Uterus (tissue), 4 donors: ENCODE results near the gene CABS1. TPM values are rescaled to one million over a fixed set of nuclear protein-coding genes. Genes with fewer than 3 reads are reported as not detected.

Experiments
- DNase-seq, 2 donors: peaks; one replicate each; pipeline ENCODE4 v3.0.0-alpha.2; 2019 to 2020
- H3K27ac ChIP-seq, 2 donors: fragments of 200-600 bp; sonication (generic); 1 replicate in 1 of 2; 2 replicates in 1 of 2; pipeline ENCODE4 v1.5.1; 2016 to 2018
- H3K27me3 ChIP-seq, 2 donors: fragments of 200-600 bp; sonication (generic); one replicate each; pipeline ENCODE4 v1.5.1; 2018 to 2019; ENCODE audit warnings: control low read depth in 1 of 2
- H3K36me3 ChIP-seq, 2 donors: fragments of 200-600 bp; sonication (generic); one replicate each; pipeline ENCODE4 v1.5.1; 2019; ENCODE audit warnings: control low read depth in 1 of 2
- H3K4me1 ChIP-seq, 2 donors: fragments of 200-600 bp; sonication (generic); one replicate each; pipeline ENCODE4 v1.5.1; 2018 to 2019; ENCODE audit warnings: control low read depth in 1 of 2
- H3K4me3 ChIP-seq, 2 donors: fragments of 200-600 bp; sonication (generic); 1 replicate in 1 of 2; 2 replicates in 1 of 2; pipeline ENCODE4 v1.5.1; 2018 to 2019; ENCODE audit warnings: mild to moderate bottlenecking in 1 of 2
- H3K9me3 ChIP-seq, 2 donors: fragments of 200-600 bp; sonication (generic); one replicate each; pipeline ENCODE4 v1.5.1; 2019; ENCODE audit warnings: control low read depth in 1 of 2
- POLR2A ChIP-seq, 2 donors: fragments of 450-650 bp; IDR thresholded peaks; one replicate each; pipeline ENCODE4 v1.6.1; 2016; ENCODE audit warnings: antibody characterized with exemption in 2 of 2, mild to moderate bottlenecking in 1 of 2, moderate library complexity in 1 of 2
- intact Hi-C: fragments of 100-400 bp; cut with DNase I; formaldehyde crosslinking; loops from one replicate; pipeline ENCODE4 v1.15.1; 2023; ENCODE audit warnings: low total_unique reads
- total RNA-seq, 4 donors: library from RNA; depleted of rRNA in 3 of 4; stranded (reverse); fragments of >200 nt in 3 of 4; gene quantifications; one replicate each; pipeline versions ENCODE4 v1.1.0 to v1.2.4, GENCODE V29; 2014 to 2023
- TF ChIP-seq, protein P1 (sequence below), 4 experiments: fragments of 200-600 bp in 2 of 4; fragments of 450-650 bp in 2 of 4; sonication (generic) in 2 of 4; IDR thresholded peaks; one replicate each; pipeline ENCODE4 v1.5.1; 2016 to 2019; ENCODE audit warnings: antibody characterized with exemption in 4 of 4, mild to moderate bottlenecking in 2 of 4, moderate library complexity in 1 of 4
- donor health status: DM: yes; HTN: yes; CAD: no.

The CABS1 gene
- under 1 TPM in 1 of 4 donors, not detected in 3; 0.28 TPM for total RNA-seq

GRCh38 chr4:70334681-70335080 is at the start of gene CABS1:
Gene CABS1, plus strand, starts transcription at chr4:70334981. Its CDS starts 59 bp downstream, at chr4:70335040.
- intact Hi-C loops, result no loop called here
- Histone ChIP-seq H3K27me3 (no peaks in the 10 kb centered on the region), H3K9me3 (no peaks in the 10 kb centered on the region), H3K4me1 (no peaks in the 10 kb centered on the region), H3K4me3 (no peak within 1 kb of the TSS), H3K36me3 (no peaks in the 10 kb centered on the region), H3K27ac (no peak within 1 kb of the TSS)
- no peak for DNase-seq
- TF ChIP-seq, protein P1, sequence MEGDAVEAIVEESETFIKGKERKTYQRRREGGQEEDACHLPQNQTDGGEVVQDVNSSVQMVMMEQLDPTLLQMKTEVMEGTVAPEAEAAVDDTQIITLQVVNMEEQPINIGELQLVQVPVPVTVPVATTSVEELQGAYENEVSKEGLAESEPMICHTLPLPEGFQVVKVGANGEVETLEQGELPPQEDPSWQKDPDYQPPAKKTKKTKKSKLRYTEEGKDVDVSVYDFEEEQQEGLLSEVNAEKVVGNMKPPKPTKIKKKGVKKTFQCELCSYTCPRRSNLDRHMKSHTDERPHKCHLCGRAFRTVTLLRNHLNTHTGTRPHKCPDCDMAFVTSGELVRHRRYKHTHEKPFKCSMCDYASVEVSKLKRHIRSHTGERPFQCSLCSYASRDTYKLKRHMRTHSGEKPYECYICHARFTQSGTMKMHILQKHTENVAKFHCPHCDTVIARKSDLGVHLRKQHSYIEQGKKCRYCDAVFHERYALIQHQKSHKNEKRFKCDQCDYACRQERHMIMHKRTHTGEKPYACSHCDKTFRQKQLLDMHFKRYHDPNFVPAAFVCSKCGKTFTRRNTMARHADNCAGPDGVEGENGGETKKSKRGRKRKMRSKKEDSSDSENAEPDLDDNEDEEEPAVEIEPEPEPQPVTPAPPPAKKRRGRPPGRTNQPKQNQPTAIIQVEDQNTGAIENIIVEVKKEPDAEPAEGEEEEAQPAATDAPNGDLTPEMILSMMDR (IDR thresholded peaks at IDR 0.05), result no peak
- no peak for TF ChIP-seq POLR2A (IDR thresholded peaks at IDR 0.05)

DNA sequence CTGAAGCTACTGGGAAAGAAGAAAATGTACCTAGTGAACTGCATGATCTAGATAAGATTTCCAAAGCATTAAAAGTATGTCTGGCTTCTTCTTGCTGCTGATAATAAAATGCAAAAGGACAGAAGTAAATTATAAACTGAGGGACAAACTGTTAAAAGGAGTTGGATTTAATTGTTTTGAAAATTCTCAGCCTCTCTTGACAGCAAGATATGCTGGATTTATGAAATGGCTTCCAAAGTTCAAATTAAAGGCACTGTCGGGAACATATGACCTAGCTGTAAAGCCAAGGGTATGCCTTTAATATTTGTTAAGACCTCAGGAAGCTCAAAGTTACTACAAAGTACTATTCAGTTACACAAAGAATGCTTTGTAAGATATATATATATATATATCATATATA is 46.1 kb upstream of the CABS1 start:
- intact Hi-C loops, result no loop called here
- H3K36me3 ChIP-seq, result no peaks in the 10 kb centered on the region
- TF ChIP-seq POLR2A (IDR thresholded peaks at IDR 0.05), result no peak
- TF ChIP-seq, protein P1 (IDR thresholded peaks at IDR 0.05), result no peak
- no peak overlapping the region for H3K27ac ChIP-seq
- H3K9me3 ChIP-seq, result no peaks in the 10 kb centered on the region
- no peak overlapping the region for H3K4me3 ChIP-seq
- no peaks in the 10 kb centered on the region for H3K27me3 ChIP-seq
- DNase-seq, result no peak
- no peaks in the 10 kb centered on the region for H3K4me1 ChIP-seq

DNA sequence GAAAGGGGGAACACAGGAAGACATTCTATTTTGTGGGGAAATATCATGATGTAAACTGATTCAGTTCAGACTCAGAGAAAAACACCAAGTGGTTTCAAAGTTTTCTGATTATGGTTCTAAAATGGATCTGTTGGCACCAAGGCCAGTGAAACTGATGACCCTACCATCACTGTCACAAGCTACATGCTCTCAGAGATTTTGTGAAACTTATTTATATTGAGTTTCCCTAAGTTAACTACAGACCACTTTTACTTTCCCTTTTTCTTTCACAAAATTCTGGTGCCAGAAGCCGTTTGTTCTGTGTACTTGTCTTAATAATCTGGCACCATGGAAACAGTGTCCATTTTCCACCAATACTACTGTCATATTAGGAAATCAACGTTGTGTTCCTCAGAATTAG is 43.4 kb upstream of the CABS1 start:
- Histone ChIP-seq H3K9me3 (no peaks in the 10 kb centered on the region), H3K36me3 (no peaks in the 10 kb centered on the region), H3K27me3 (no peaks in the 10 kb centered on the region), H3K4me1 (no peaks in the 10 kb centered on the region), H3K4me3 (no peak overlapping the region), H3K27ac (no peak overlapping the region)
- no peak for DNase-seq
- intact Hi-C loops, result no loop called here
- TF ChIP-seq, protein P1 (IDR thresholded peaks at IDR 0.05), result no peak
- no peak for TF ChIP-seq POLR2A (IDR thresholded peaks at IDR 0.05)

DNA sequence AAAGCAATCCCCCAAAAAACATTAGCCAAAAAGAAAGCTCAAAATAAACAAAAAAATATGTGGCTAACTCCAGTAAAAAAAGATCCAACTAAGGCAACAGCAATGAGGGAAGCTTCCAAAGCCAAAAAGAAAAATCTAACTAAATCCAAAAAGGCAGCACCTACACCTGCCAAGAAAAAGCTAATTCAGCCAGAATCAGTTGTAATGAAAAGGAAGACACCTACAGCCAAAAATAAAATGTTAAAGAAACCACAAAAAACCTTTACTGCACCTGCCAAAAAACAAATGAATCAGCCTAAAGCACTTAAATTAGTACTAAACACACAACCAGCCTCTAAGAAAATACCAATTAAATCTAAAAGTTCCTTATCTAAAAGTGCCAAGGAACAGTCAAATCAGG is 37.2 kb upstream of the CABS1 start:
- no peaks in the 10 kb centered on the region for H3K27me3 ChIP-seq
- no peak overlapping the region for H3K4me3 ChIP-seq
- no peaks in the 10 kb centered on the region for H3K9me3 ChIP-seq
- no peak for TF ChIP-seq POLR2A (IDR thresholded peaks at IDR 0.05)
- TF ChIP-seq, protein P1 (IDR thresholded peaks at IDR 0.05), result no peak
- DNase-seq, result no peak
- H3K4me1 ChIP-seq, result no peaks in the 10 kb centered on the region
- intact Hi-C loops, result no loop called here
- H3K36me3 ChIP-seq, result no peaks in the 10 kb centered on the region
- no peak overlapping the region for H3K27ac ChIP-seq

- H3K27ac ChIP-seq, result no peak overlapping the region
- no peaks in the 10 kb centered on the region for H3K27me3 ChIP-seq
- DNase-seq, result no peak
- no peaks in the 10 kb centered on the region for H3K36me3 ChIP-seq
- no peaks in the 10 kb centered on the region for H3K4me1 ChIP-seq
- no peaks in the 10 kb centered on the region for H3K9me3 ChIP-seq
- intact Hi-C loops, result no loop called here
- TF ChIP-seq, protein P1 (IDR thresholded peaks at IDR 0.05), result no peak
- H3K4me3 ChIP-seq, result no peak overlapping the region
Measured at GRCh38 chr4:70298051-70298450, 36.7 kb upstream of the CABS1 start.
